HG03108 (cell line): ENCODE results near the gene CLIC4.
"Not testable (repeated sequence)": the region's sequence is repeated elsewhere in the genome, so short reads cannot be mapped to it uniquely, and the experiment has no call there.

Experiments
- ATAC-seq: cut with Tn5 transposase; IDR thresholded peaks from one replicate; pipeline ENCODE4 v1.9.1; 2021; ENCODE audit warnings: moderate library complexity; ENCODE audit not compliant: unreplicated experiment

CLIC4 gene

GRCh38 chr1:24770881-24771280, 25.6 kb downstream of the CLIC4 start:
- no peak for ATAC-seq

DNA sequence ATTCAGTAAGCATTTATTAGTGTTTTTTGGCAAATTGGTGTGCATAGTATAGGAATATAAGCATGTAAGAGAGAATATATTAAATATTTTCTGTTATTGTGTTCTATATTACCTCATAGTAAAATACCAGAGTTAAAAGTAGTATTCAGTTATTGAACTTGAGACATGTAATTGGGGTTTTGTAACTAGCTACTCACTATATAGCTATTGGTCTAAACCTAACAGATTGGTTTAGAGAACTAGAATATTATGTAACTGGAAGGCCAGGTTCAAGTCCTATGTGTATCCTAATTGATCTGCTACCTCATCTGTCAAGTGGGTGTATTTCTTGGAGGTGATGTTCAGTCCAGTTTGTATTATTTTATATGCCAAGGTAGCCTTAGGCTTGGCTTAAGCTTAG, 26.3 kb downstream of the CLIC4 start:
- no peak for ATAC-seq

DNA sequence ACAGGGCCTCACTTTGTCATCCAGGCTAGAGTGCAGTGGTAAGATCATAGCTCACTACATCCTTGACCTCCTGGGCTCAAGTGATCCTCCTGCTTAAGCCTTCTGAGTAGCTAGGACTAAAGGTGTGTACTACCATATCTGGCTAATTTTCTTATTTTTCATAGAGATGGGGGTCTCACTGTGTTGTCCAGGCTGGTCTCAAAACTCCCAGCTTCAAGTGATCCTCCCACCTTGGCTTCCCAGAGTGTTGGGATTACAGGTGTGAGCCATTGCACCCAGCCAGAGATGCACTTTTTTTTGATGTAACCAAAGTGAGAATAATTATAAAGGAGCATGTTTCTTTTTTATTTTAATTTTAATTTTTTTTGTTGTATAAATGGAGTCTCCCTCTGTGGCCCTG, 28.4 kb downstream of the CLIC4 start:
- ATAC-seq, result no peak

DNA sequence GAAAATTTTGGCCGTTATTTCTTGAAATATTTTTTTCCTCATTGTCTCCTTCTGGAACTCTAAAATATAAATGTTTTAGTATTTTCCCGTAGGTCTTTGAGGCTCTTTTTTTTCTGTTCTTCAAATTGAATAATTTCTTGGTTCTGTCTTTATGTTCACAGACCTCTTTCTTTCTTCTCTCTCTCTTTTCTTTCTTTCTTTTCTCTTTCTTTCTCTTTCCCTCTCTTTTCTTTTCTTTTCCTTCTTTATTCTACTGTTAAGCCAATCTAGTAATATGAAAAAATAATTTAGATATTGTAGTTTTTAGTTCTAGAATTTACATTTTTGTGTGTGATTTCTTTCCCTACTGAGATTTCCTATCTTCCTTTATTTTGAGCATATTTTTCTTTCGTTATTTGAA, 30.1 kb downstream of the CLIC4 start:
- no peak for ATAC-seq

- ATAC-seq, result no peak
These were observed 30.7 kb downstream of the CLIC4 start for GRCh38 chr1:24775916-24776315.

DNA sequence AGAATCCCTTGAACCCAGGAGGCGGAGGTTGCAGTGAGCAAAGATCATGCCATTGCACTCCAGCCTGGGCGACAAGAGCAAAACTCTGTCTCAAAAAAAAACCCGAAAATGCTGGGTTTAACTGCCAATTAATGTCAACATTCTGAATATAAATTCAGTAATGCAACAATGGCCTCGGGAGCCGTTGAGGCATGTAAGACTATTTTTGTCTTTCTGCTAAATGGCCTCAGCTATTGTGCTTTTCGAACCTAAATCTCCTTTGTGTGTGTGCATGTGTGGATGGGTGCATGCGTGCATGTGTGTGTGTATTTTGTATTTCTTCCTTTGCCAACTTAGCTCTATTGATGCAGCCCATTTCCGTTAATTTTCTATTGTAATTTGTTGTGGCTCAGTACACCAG, 31.6 kb downstream of the CLIC4 start:
- no peak for ATAC-seq

DNA sequence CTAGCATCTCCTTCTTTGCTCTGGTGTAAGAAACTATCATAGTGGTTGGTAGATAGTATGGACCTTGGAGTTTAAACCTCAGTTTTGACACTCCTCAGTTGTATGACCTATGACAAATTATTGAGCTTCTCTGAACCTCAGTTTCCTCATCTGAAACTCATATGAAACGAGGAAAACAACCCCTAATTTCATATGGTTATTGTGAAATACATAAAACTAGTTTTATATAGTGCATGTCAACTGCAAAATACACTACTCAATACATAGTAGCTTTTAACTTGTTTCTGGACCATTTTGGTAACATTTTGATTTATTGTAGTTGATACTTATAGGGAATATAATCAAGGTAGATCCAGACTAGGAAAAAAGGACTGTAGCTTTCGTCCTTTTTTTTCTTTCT, 32.9 kb downstream of the CLIC4 start:
- no peak for ATAC-seq

DNA sequence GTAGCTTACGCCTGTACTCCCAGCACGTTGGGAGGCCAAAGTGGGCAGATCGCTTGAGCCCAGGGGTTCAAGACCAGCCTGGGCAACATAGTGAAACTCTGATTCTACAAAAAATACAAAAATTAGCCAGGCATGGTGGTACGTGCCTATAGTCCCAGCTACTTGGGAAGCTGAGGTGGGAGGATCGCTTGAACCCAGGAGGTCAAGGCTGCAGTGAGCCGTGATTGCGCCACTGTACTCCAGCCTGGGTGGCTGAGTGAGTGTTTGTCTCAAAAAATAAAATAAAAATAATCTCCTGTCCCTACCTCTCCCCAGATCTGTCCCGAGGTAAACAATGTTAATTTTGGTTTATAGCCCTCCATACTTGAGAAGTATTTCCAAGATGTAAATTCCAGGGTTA, 34.0 kb downstream of the CLIC4 start:
- not testable (repeated sequence) for ATAC-seq

GRCh38 chr1:24779689-24780464, 34.6 kb downstream of the CLIC4 start:
- no peak for ATAC-seq

DNA sequence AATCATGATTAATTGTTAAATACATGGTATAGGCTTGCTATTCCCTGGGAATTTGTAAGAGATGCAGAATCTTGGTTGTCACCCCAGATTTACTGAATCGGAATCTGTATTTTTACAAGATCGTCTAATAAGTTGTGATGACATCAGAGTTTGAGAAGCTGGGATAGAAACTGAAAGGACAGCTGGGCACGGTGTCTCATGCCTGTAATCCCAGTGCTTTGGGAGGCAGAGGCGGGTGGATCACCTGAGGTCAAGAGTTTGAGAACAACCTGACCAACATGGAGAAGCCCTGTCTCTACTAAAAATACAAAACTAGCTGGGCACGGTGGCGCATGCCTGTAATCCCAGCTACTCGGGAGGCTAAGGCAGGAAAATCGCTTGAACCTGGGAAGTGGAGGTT, 35.4 kb downstream of the CLIC4 start:
- ATAC-seq, result not testable (repeated sequence)

DNA sequence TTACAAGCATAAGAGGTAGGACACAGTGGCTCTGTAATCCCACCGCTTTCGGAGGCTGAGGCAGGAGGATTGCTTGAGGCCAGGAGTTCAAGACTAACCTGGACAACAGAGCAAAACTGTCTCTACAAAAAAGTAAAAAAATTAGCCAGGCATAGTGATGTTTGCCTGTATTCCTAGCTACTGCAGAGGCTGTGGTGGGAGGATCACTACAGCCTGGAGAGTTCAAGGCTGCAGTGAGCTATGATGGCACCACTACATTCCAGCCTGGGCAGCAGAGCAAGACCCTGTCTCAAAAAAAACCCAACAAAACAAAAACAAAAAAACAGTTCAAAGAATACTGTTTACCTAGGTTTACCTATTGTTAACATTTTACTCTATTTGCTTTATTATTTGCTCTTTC, 37.4 kb downstream of the CLIC4 start:
- no peak for ATAC-seq

GRCh38 chr1:24783713-24784112, 38.5 kb downstream of the CLIC4 start:
- ATAC-seq, result no peak

DNA sequence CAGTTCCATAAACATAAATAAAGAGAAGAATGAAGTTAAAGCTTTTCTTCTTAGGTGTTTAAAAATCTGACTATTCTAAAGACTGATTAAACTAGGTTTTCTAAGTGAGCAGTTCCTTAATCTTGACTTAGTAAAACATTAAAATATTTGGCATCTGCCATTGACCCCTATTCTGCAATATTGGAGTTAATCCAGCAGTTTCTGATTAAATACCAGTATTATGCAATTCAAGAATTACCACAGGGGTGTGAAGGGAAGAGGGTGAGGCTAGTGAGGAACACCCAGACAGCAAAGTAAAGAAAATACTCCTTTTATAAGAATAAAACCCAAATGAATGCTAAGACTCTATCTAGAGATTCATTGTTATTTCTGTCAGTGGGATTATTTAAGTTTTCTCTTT, 40.9 kb downstream of the CLIC4 start:
- ATAC-seq, result no peak

- no peak for ATAC-seq
These were observed 45.2 kb downstream of the CLIC4 start for GRCh38 chr1:24790490-24790889.

- no peak for ATAC-seq
These were observed 48.3 kb downstream of the CLIC4 start for GRCh38 chr1:24793447-24794129.

DNA sequence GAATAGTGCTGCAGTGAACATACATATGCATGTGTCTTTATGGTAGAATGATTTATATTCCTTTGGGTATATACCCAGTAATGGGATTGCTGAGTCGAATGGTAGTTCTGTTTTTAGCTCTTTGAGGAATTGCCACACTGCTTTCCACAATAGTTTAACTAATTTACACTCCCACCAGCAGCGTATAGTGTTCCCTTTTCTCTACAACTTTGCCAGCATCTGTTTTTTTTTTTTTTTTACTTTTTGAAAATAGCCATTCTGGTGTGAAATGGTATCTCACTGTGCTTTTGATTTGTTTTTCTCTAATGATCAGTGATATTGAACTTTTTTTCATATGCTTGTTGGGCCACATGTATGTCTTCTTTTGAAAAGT, 48.9 kb downstream of the CLIC4 start:
- not testable (repeated sequence) for ATAC-seq

DNA sequence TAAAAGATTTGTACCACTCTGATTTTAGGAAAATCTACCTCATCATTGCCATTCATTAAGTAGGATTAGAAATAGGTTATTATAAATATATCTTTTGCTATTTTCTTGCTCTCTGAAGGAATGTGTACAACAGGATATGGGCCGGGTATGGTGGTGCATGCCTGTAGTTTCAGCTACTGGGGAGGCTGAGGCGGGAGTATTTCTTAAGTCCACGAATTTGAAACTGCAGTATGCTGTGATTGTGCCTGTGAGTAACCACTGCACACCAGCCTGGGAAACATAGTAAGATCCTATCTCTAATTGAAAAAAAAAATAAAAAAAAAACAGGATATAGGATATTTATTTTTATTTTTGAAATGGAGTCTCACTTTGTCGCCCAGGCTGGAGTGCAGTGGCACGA, 50.0 kb downstream of the CLIC4 start:
- no peak for ATAC-seq

GRCh38 chr1:24796524-24796923, 51.3 kb downstream of the CLIC4 start:
- no peak for ATAC-seq

DNA sequence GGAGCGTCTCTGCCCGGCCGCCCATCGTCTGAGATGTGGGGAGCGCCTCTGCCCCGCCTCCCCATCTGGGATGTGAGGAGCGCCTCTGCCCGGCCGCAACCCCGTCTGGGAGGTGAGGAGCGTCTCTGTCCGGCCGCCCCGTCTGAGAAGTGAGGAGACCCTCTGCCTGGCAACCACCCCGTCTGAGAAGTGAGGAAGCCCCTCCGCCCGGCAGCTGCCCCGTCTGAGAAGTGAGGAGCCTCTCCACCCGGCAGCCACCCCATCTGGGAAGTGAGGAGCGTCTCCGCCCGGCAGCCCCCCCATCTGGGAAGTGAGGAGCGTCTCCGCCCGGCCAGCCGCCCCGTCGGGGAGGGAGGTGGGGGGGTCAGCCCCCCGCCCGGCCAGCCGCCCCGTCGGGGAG, 54.0 kb downstream of the CLIC4 start:
- not testable (repeated sequence) for ATAC-seq

GRCh38 chr1:24801176-24801575, 55.9 kb downstream of the CLIC4 start:
- ATAC-seq, result no peak

DNA sequence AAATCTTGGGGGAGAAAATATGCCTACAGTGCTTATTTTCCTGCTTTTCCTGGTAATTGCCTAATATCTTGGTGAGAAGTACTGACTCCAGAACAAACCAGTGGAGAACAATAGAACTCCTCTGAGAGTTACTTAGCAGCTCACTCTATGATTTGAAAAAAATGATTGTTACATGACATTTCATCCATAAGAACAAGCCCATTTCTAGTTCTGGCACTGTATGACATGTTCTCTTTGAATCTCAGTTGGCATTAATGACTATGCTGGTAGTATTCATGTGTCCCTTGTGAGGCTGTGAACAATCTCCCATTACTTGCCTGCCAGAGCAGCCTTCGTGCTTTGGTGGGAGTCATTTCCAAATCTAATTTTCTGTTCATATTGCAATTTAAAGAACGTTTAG, 58.0 kb downstream of the CLIC4 start:
- ATAC-seq, result no peak

DNA sequence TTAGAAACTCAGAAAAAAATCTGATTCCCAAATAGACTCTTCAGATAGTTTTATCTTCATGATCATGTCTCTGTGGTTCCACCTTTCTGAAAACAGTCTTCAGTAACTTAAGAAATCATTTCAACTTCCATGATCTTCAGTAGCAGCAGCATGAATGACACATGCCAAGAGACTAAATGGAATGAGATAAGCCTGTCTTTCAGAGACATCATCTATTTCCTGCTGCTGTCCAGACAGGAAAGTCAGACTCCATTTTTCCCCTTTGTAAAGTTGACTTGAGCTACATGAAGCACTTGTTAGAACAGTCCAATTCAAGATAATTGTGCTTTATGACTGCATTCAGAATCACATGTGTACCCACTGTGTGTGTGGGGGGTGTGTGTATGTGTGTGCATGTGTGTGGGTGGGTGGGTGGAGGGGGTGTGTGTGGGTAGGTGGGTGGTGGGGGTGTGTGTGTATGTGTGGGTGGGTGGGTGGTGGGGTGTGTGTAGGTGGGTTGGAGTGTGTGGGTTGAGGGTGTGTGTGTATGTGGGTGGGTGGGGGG, 58.8 kb downstream of the CLIC4 start:
- ATAC-seq, result no peak
